Neural progenitor cell (in vitro differentiated cells): Measurements from ENCODE around the gene BSN. TPM values are rescaled to one million over a fixed set of nuclear protein-coding genes. Genes with fewer than 3 reads are reported as not detected.
A peak's percentile ranks its signal among the peaks of the same experiment; 100 is the strongest.

Experiments
- DNase-seq: peaks from one replicate; pipeline ENCODE4 v3.0.0-alpha.2; 2016; ENCODE audit warnings: low spot score
- H2AFZ ChIP-seq: fragments of 200-600 bp; sonication (generic); replicated peaks from 2 replicates; pipeline ENCODE4 v1.6.1; 2016; ENCODE audit warnings: antibody characterized with exemption
- H3F3A ChIP-seq: fragments of 200-600 bp; sonication (generic); 2 replicates; pipeline ENCODE4 v1.6.1; 2016; ENCODE audit warnings: antibody characterized with exemption, low read depth
- H3K27ac ChIP-seq: fragments of 200-600 bp; sonication (generic); 2 replicates; pipeline ENCODE4 v1.5.1; 2016; ENCODE audit warnings: mild to moderate bottlenecking
- H3K27me3 ChIP-seq: fragments of 200-600 bp; sonication (generic); 2 replicates; pipeline ENCODE4 v1.6.1; 2016; ENCODE audit warnings: mild to moderate bottlenecking, moderate library complexity
- H3K36me3 ChIP-seq: fragments of 200-600 bp; sonication (generic); 2 replicates; pipeline ENCODE4 v1.5.1; 2016
- H3K4me1 ChIP-seq: fragments of 200-600 bp; sonication (generic); 2 replicates; pipeline ENCODE4 v1.6.1; 2016; ENCODE audit warnings: mixed run types
- H3K4me2 ChIP-seq: fragments of 200-600 bp; sonication (generic); 2 replicates; pipeline ENCODE4 v1.6.1; 2016
- H3K4me3 ChIP-seq: fragments of 200-600 bp; sonication (generic); 2 replicates; pipeline ENCODE4 v1.5.1; 2016
- H3K79me2 ChIP-seq: fragments of 200-600 bp; sonication (generic); 2 replicates; pipeline ENCODE4 v1.6.1; 2016; ENCODE audit warnings: low read depth
- H3K9ac ChIP-seq: fragments of 200-600 bp; sonication (generic); 2 replicates; pipeline ENCODE4 v1.6.1; 2016
- H3K9me3 ChIP-seq: fragments of 200-600 bp; sonication (generic); 2 replicates; pipeline ENCODE4 v1.5.1; 2016; ENCODE audit warnings: low read depth
- H4K20me1 ChIP-seq: fragments of 200-600 bp; sonication (generic); 2 replicates; pipeline ENCODE4 v1.6.1; 2016; ENCODE audit warnings: low read depth
- H3K27ac Mint-ChIP-seq: 3 replicates; pipeline ENCODE4 v1.8.0; 2021; ENCODE audit warnings: mixed read lengths
- H3K27me3 Mint-ChIP-seq: 2 replicates; pipeline ENCODE4 v1.8.0; 2022; ENCODE audit warnings: low read depth, mild to moderate bottlenecking, inconsistent platforms, moderate library complexity, mixed read lengths; ENCODE audit not compliant: insufficient read depth
- H3K36me3 Mint-ChIP-seq: 3 replicates; pipeline ENCODE4 v1.8.0; 2021; ENCODE audit warnings: mixed read lengths
- H3K4me1 Mint-ChIP-seq: 3 replicates; pipeline ENCODE4 v1.8.0; 2021; ENCODE audit warnings: mixed read lengths
- H3K4me3 Mint-ChIP-seq: 3 replicates; pipeline ENCODE4 v1.8.0; 2021; ENCODE audit warnings: mild to moderate bottlenecking, moderate library complexity, mixed read lengths
- H3K9me3 Mint-ChIP-seq: 3 replicates; pipeline ENCODE4 v1.8.0; 2020; ENCODE audit warnings: mixed read lengths
- EZH2 ChIP-seq: fragments of 200-600 bp; sonication (generic); IDR thresholded peaks from 2 replicates; pipeline ENCODE4 v1.6.1; 2017; ENCODE audit warnings: antibody characterized with exemption, mild to moderate bottlenecking, moderate library complexity
- EZH2phosphoT487 ChIP-seq: fragments of 200-600 bp; sonication (generic); IDR thresholded peaks from 2 replicates; pipeline ENCODE4 v1.6.1; 2017; ENCODE audit warnings: antibody characterized with exemption
- total RNA-seq: library from RNA; depleted of rRNA; stranded (reverse); fragments of >200 nt; gene quantifications from 2 replicates; pipeline ENCODE4 v1.2.3, GENCODE V29; 2015; ENCODE audit warnings: low replicate concordance
- TF ChIP-seq, protein P1 (sequence below): fragments of 200-600 bp; sonication (generic); IDR thresholded peaks from 2 replicates; pipeline ENCODE4 v1.5.1; 2017; ENCODE audit warnings: antibody characterized with exemption, mild to moderate bottlenecking

The BSN gene
- total RNA-seq, 1 donor from 2014 or later: 0.17 TPM

DNA sequence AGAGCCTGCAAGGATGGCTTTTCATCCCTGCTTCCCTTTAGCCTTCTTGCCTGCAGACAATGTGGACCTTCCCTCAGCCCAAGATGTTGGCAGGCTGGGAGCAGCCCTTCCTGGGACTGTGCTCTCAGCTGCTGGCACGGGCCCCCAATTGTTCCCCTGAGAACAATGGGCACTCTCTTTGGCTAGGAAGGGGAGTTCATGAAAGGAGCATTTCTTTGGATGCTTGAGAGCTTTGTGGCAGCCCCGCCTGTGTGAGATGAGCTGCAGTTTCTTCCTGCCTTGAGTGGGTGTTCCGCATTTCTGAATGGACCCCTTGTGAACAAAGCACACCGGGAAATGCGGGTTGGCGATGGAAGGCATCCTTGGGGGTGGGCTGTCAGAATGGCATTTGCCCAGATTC is 35.0 kb upstream of the BSN start:
- Histone ChIP-seq H3K27ac (peak overlapping the region; percentile 4), H3K9me3 (no peaks in the 10 kb centered on the region), H3K4me3 (no peak overlapping the region), H3K9ac (no peak overlapping the region), H3K27me3 (no peaks in the 10 kb centered on the region), H3F3A (no peaks in the 10 kb centered on the region), H3K4me2 (peak overlapping the region; percentile 45), H3K36me3 (no peaks in the 10 kb centered on the region), H4K20me1 (peaks cover 37% of the 10 kb centered on the region), H3K4me1 (peaks cover 18% of the 10 kb centered on the region), H3K79me2 (peaks cover 76% of the 10 kb centered on the region), H2AFZ (no peak overlapping the region)
- Mint-ChIP-seq H3K9me3 (no peaks in the 10 kb centered on the region), H3K4me3 (no peak overlapping the region), H3K4me1 (peaks cover 14% of the 10 kb centered on the region), H3K36me3 (peaks cover 39% of the 10 kb centered on the region), H3K27ac (peak overlapping the region; percentile 69), H3K27me3 (no peaks in the 10 kb centered on the region)
- TF ChIP-seq, protein P1, sequence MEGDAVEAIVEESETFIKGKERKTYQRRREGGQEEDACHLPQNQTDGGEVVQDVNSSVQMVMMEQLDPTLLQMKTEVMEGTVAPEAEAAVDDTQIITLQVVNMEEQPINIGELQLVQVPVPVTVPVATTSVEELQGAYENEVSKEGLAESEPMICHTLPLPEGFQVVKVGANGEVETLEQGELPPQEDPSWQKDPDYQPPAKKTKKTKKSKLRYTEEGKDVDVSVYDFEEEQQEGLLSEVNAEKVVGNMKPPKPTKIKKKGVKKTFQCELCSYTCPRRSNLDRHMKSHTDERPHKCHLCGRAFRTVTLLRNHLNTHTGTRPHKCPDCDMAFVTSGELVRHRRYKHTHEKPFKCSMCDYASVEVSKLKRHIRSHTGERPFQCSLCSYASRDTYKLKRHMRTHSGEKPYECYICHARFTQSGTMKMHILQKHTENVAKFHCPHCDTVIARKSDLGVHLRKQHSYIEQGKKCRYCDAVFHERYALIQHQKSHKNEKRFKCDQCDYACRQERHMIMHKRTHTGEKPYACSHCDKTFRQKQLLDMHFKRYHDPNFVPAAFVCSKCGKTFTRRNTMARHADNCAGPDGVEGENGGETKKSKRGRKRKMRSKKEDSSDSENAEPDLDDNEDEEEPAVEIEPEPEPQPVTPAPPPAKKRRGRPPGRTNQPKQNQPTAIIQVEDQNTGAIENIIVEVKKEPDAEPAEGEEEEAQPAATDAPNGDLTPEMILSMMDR: no peak
- no peak for TF ChIP-seq EZH2phosphoT487
- TF ChIP-seq EZH2: no peak
- DNase-seq: peak; percentile 64

DNA sequence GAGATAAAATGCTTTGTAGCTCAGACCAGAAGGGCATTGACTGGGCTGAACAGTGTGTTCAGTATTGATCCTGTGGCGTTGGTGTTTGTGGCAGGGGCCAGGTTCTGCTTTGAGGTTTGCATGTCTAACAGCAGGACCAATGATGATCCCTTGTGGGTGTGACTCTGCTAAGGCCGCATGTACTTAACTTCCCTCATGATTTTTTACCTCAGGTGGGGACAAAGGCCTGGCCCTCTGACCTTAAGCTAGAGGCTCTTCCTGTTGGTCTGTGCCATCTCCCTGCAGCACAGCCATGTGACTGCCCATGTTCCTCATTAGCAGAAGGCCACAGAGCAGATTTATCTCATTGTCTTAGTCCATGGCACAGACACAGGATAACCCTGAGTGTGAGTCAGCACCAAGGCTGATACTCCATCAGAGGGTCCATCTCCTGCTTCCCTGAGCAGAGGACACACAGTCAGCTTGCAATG is 34.3 kb upstream of the BSN start:
- peak overlapping the region; percentile 45 for H3K4me2 ChIP-seq
- no peak for TF ChIP-seq EZH2phosphoT487
- TF ChIP-seq EZH2: no peak
- TF ChIP-seq, protein P1: no peak
- peaks cover 18% of the 10 kb centered on the region for H3K4me1 ChIP-seq
- H3K9ac ChIP-seq: no peak overlapping the region
- peaks cover 39% of the 10 kb centered on the region for H3K36me3 Mint-ChIP-seq
- no peaks in the 10 kb centered on the region for H3K36me3 ChIP-seq
- H3K4me1 Mint-ChIP-seq: peaks cover 14% of the 10 kb centered on the region
- H3K9me3 ChIP-seq: no peaks in the 10 kb centered on the region
- no peak for DNase-seq
- no peak overlapping the region for H3K27ac ChIP-seq
- H3K4me3 Mint-ChIP-seq: no peak overlapping the region
- no peak overlapping the region for H3K4me3 ChIP-seq
- peaks cover 37% of the 10 kb centered on the region for H4K20me1 ChIP-seq
- H3K27me3 Mint-ChIP-seq: no peaks in the 10 kb centered on the region
- peaks cover 77% of the 10 kb centered on the region for H3K79me2 ChIP-seq
- H3F3A ChIP-seq: no peaks in the 10 kb centered on the region
- no peaks in the 10 kb centered on the region for H3K9me3 Mint-ChIP-seq
- H3K27me3 ChIP-seq: no peaks in the 10 kb centered on the region
- peak overlapping the region; percentile 75 for H3K27ac Mint-ChIP-seq
- no peak overlapping the region for H2AFZ ChIP-seq

DNA sequence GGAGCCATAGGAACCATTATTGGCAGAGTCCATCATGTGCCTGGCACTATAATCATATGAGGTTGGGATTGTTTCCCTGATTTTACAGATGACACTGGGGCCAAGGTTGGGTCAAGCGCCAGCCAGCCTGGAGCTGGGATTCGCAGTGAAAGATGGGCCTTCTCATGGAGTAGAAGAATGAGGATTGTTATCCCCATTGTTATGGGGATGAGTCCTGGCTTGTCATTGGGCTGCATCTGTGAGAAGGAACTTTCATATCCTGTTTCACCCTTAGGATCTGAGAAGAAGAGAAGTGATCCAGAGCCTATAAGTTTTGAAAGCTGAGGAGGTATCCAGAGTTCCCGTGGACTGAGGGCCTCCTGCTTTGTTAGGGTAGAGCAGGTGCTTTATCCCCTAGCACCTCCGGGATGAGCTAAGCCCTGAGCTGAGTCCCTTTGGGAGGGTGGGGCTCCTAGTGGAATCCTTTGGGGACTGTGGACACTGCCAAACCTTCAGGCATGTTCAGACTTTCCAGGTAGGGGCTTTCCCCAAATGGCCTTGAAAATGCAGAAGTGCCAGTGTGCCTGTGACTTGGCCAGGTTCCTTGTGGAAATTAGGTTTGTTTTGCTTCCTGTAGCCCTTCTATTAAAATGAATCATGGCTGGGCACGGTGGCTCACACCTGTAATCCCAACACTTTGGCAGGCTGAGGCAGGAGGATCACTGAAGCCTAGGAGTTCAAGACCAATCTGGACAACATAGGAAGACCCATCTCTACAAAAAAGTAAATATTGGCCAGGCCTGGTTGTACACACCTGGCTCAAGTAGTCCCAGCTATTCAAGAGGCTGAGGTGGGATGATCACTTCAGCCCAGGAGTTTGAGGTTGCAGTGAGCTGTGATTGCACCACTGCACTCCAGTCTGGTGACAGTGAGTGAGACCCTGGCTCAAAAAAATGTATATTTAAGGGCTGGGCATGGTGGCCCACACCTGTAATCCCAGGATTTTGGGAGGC is 30.2 kb upstream of the BSN start:
- Histone ChIP-seq H3K4me3 (no peak overlapping the region), H3K27ac (no peak overlapping the region), H3K4me1 (peaks cover 11% of the 10 kb centered on the region), H3K4me2 (no peak overlapping the region), H3F3A (no peaks in the 10 kb centered on the region), H3K9me3 (no peaks in the 10 kb centered on the region), H4K20me1 (peaks cover 13% of the 10 kb centered on the region), H3K79me2 (peaks cover 80% of the 10 kb centered on the region), H3K36me3 (no peaks in the 10 kb centered on the region), H2AFZ (no peak overlapping the region), H3K27me3 (no peaks in the 10 kb centered on the region), H3K9ac (no peak overlapping the region)
- DNase-seq: no peak
- no peak overlapping the region for H3K4me3 Mint-ChIP-seq
- H3K36me3 Mint-ChIP-seq: peaks cover 30% of the 10 kb centered on the region
- no peaks in the 10 kb centered on the region for H3K27me3 Mint-ChIP-seq
- TF ChIP-seq EZH2 (no peak), EZH2phosphoT487 (no peak)
- TF ChIP-seq, protein P1: no peak
- no peaks in the 10 kb centered on the region for H3K9me3 Mint-ChIP-seq
- no peak overlapping the region for H3K27ac Mint-ChIP-seq
- H3K4me1 Mint-ChIP-seq: peaks cover 10% of the 10 kb centered on the region
